Chondrocyte (in vitro differentiated cells): ENCODE results near the gene ABHD12B. TPM values are rescaled to one million over a fixed set of nuclear protein-coding genes. Genes with fewer than 3 reads are reported as not detected.

Experiments
- DNase-seq: peaks from one replicate; pipeline ENCODE4 v3.0.0; 2021; ENCODE audit warnings: mixed read lengths, low spot score
- H3K27ac Mint-ChIP-seq: one replicate; pipeline ENCODE4 v1.8.0; 2021; ENCODE audit warnings: mild to moderate bottlenecking, moderate library complexity, mixed read lengths; ENCODE audit not compliant: unreplicated experiment
- H3K27me3 Mint-ChIP-seq: 2 replicates; pipeline ENCODE4 v1.8.0; 2021; ENCODE audit warnings: low read depth, mixed read lengths
- H3K36me3 Mint-ChIP-seq: 2 replicates; pipeline ENCODE4 v1.8.0; 2021; ENCODE audit warnings: low read depth, mixed read lengths
- H3K4me1 Mint-ChIP-seq: 2 replicates; pipeline ENCODE4 v1.8.0; 2021; ENCODE audit warnings: low read depth, mild to moderate bottlenecking, mixed read lengths
- H3K4me3 Mint-ChIP-seq: one replicate; pipeline ENCODE4 v1.8.0; 2021; ENCODE audit warnings: mild to moderate bottlenecking, moderate library complexity, mixed read lengths; ENCODE audit not compliant: unreplicated experiment
- H3K9me3 Mint-ChIP-seq: 2 replicates; pipeline ENCODE4 v1.8.0; 2021; ENCODE audit warnings: low read depth, mixed read lengths
- CTCF ChIP-seq: fragments of 200-600 bp; sonication (generic); IDR thresholded peaks from 2 replicates; pipeline ENCODE4 v1.5.0; 2021; ENCODE audit warnings: antibody characterized with exemption, mild to moderate bottlenecking, moderate library complexity
- total RNA-seq: library from RNA; stranded (reverse); gene quantifications from 3 replicates; pipeline ENCODE4 v1.2.1, GENCODE V29; 2021

Gene ABHD12B
- total RNA-seq, 1 donor from 2014 or later: not detected

GRCh38 chr14:50926851-50927386, 55.1 kb downstream of the ABHD12B start:
- Mint-ChIP-seq H3K27me3 (no peaks in the 10 kb centered on the region), H3K36me3 (peaks cover 47% of the 10 kb centered on the region), H3K27ac (no peak overlapping the region), H3K9me3 (no peaks in the 10 kb centered on the region), H3K4me1 (peaks cover 2% of the 10 kb centered on the region), H3K4me3 (no peak overlapping the region)
- no peak for TF ChIP-seq CTCF
- DNase-seq: no peak

GRCh38 chr14:50928002-50928635, 56.3 kb downstream of the ABHD12B start:
- Mint-ChIP-seq H3K36me3 (peaks cover 50% of the 10 kb centered on the region), H3K27ac (no peak overlapping the region), H3K9me3 (no peaks in the 10 kb centered on the region), H3K27me3 (no peaks in the 10 kb centered on the region), H3K4me3 (no peak overlapping the region), H3K4me1 (no peaks in the 10 kb centered on the region)
- TF ChIP-seq CTCF: no peak
- DNase-seq: no peak

DNA sequence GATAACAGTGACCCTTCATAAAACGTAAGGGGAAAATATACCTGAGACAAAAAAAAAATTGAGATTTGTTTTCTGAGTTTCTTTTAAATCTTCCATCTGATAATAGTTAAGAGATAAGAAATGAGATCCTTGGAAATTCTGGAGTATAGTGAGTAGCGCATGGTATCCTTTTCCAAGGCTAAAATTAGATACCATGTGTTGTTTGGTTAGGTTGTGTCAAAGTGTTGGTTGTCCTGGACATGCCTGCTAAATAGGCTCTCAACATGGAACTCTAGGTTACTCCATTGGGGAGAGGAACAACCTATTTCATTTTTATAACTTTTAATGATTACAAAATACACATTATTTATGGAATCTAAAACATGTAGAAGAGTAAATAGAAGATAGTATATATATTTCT, 57.7 kb downstream of the ABHD12B start:
- H3K9me3 Mint-ChIP-seq: no peaks in the 10 kb centered on the region
- TF ChIP-seq CTCF: no peak
- no peak overlapping the region for H3K4me3 Mint-ChIP-seq
- no peak overlapping the region for H3K27ac Mint-ChIP-seq
- H3K4me1 Mint-ChIP-seq: no peaks in the 10 kb centered on the region
- DNase-seq: no peak
- no peaks in the 10 kb centered on the region for H3K27me3 Mint-ChIP-seq
- peaks cover 55% of the 10 kb centered on the region for H3K36me3 Mint-ChIP-seq

DNA sequence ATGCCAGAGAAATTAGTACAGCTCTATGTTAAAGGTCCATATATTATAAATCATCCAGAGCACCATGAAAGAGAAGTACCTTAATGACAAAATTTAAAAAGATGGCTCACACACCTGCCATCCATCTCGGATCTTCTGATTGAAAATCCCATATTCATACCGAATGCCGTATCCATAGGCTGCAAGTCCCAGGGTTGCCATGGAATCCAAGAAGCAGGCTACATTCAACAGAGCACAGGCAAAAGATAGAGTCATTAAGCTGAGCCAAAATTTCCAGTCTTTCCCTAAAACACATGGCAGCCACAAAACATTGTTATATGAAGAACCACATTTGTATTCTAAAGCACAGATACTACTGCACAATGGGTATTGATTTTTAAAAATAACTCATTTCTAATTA, 59.7 kb downstream of the ABHD12B start:
- H3K27ac Mint-ChIP-seq: no peak overlapping the region
- no peak for TF ChIP-seq CTCF
- H3K9me3 Mint-ChIP-seq: no peaks in the 10 kb centered on the region
- H3K4me3 Mint-ChIP-seq: no peak overlapping the region
- no peaks in the 10 kb centered on the region for H3K4me1 Mint-ChIP-seq
- no peaks in the 10 kb centered on the region for H3K27me3 Mint-ChIP-seq
- peaks cover 58% of the 10 kb centered on the region for H3K36me3 Mint-ChIP-seq
- DNase-seq: no peak

DNA sequence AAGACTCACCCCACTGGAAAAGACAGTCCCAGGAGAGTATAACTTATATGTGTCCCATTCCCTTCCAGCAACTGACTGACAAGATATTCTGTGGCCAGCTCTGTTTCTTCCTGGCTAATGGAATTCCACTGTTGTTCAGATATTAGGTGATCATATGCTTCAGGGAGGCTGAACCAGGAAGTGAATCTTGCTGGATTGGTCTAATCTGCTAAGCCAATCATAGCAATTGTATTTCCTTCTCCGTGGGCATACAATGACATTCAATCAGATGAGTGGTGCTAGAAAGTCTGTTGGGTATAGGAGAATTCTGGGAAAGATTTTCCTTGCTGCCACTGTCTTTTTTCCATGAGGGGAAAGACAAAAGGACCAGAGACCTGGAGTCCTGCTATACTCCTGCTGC, 60.3 kb downstream of the ABHD12B start:
- H3K4me1 Mint-ChIP-seq: no peaks in the 10 kb centered on the region

More for the DNA sequence above, 60.3 kb downstream of the ABHD12B start:
- H3K27ac Mint-ChIP-seq: no peak overlapping the region
- peaks cover 61% of the 10 kb centered on the region for H3K36me3 Mint-ChIP-seq
- no peaks in the 10 kb centered on the region for H3K27me3 Mint-ChIP-seq
- H3K9me3 Mint-ChIP-seq: no peaks in the 10 kb centered on the region
- no peak for DNase-seq
- no peak for TF ChIP-seq CTCF
- H3K4me3 Mint-ChIP-seq: no peak overlapping the region
